Stimulated activated CD4-positive, alpha-beta T cell treated with anti-CD3 and anti-CD28 coated beads, TNF-alpha, amount 100 ng/mL, for 24 hours (primary cell): ENCODE data around the gene KCNK6.
"Not testable (repeated sequence)": the region's sequence is repeated elsewhere in the genome, so short reads cannot be mapped to it uniquely, and the experiment has no call there.

Source experiments
- DNase-seq, 3 experiments: peaks; one replicate each; pipeline ENCODE4 v3.0.0-alpha.2; 2020; ENCODE audit warnings: low read depth in 3 of 3

KCNK6 gene

GRCh38 chr19:38361633-38362075 is 42.0 kb downstream of the KCNK6 start:
- peak; percentile 37 to 79 (median 38) for DNase-seq

GRCh38 chr19:38362076-38362945 is 42.7 kb downstream of the KCNK6 start:
- peak; percentile 58 to 91 (median 59) for DNase-seq

- DNase-seq = not testable (repeated sequence)
Observed at GRCh38 chr19:38362946-38363688, 43.5 kb downstream of the KCNK6 start.

GRCh38 chr19:38367041-38367440 is 47.4 kb downstream of the KCNK6 start:
- DNase-seq = no peak

GRCh38 chr19:38369584-38369983 is 49.9 kb downstream of the KCNK6 start:
- DNase-seq = no peak

- no peak for DNase-seq
Observed at GRCh38 chr19:38370299-38370698, 50.7 kb downstream of the KCNK6 start.

- no peak for DNase-seq
Observed at GRCh38 chr19:38371081-38371480, 51.4 kb downstream of the KCNK6 start.

GRCh38 chr19:38373907-38374331 is 54.3 kb downstream of the KCNK6 start:
- DNase-seq = no peak

GRCh38 chr19:38374332-38375097 is 54.9 kb downstream of the KCNK6 start, which contains the start of gene PSMD8:
Gene PSMD8, plus strand, starts transcription at chr19:38374571. Its CDS starts 31 bp downstream, at chr19:38374602.
- peak; percentile 96 to 98 (median 96) for DNase-seq

- DNase-seq = no peak
Observed at GRCh38 chr19:38375098-38375493, 55.5 kb downstream of the KCNK6 start.

GRCh38 chr19:38375748-38376147 is 56.1 kb downstream of the KCNK6 start:
- no peak for DNase-seq

GRCh38 chr19:38376576-38376975 is 56.9 kb downstream of the KCNK6 start:
- no peak for DNase-seq

- no peak for DNase-seq
Observed at GRCh38 chr19:38377052-38377451, 57.4 kb downstream of the KCNK6 start.

GRCh38 chr19:38378866-38379265 is 59.2 kb downstream of the KCNK6 start:
- DNase-seq = no peak

GRCh38 chr19:38381138-38381537 is 61.5 kb downstream of the KCNK6 start:
- DNase-seq = no peak
